GM23248 (cell line): ENCODE measurements around the gene YIPF4. TPM values are rescaled to one million over a fixed set of nuclear protein-coding genes. Genes with fewer than 3 reads are reported as not detected.
"Not testable (repeated sequence)": the region's sequence is repeated elsewhere in the genome, so short reads cannot be mapped to it uniquely, and the experiment has no call there.

Experiments used
- DNase-seq: peaks from one replicate; pipeline ENCODE4 v3.0.0-alpha.2; 2015
- H2AFZ ChIP-seq: fragments of 200-600 bp; sonication (generic); 2 replicates; pipeline ENCODE4 v1.6.1; 2016; ENCODE audit warnings: antibody characterized with exemption
- H3F3A ChIP-seq: fragments of 200-600 bp; sonication (generic); 2 replicates; pipeline ENCODE4 v1.6.1; 2016; ENCODE audit warnings: mild to moderate bottlenecking, antibody characterized with exemption, mixed run types; ENCODE audit not compliant: insufficient read depth
- H3K27ac ChIP-seq: fragments of 200-600 bp; sonication (generic); 2 replicates; pipeline ENCODE4 v1.5.1; 2016; ENCODE audit warnings: mild to moderate bottlenecking
- H3K27me3 ChIP-seq: fragments of 200-600 bp; sonication (generic); replicated peaks from 2 replicates; pipeline ENCODE4 v1.6.1; 2016; ENCODE audit warnings: mild to moderate bottlenecking; ENCODE audit not compliant: insufficient read depth
- H3K36me3 ChIP-seq: fragments of 200-600 bp; sonication (generic); 2 replicates; pipeline ENCODE4 v1.6.1; 2016; ENCODE audit warnings: low read depth, mild to moderate bottlenecking
- H3K4me1 ChIP-seq: fragments of 200-600 bp; sonication (generic); 2 replicates; pipeline ENCODE4 v1.6.1; 2016; ENCODE audit warnings: mild to moderate bottlenecking; ENCODE audit not compliant: insufficient read depth
- H3K4me2 ChIP-seq: fragments of 200-600 bp; sonication (generic); one replicate; pipeline ENCODE4 v1.6.1; 2016; ENCODE audit warnings: mild to moderate bottlenecking; ENCODE audit not compliant: unreplicated experiment
- H3K4me3 ChIP-seq: fragments of 200-600 bp; sonication (generic); 2 replicates; pipeline ENCODE4 v1.5.1; 2016; ENCODE audit warnings: mild to moderate bottlenecking
- H3K79me2 ChIP-seq: fragments of 200-600 bp; sonication (generic); 2 replicates; pipeline ENCODE4 v1.6.1; 2016; ENCODE audit warnings: mild to moderate bottlenecking; ENCODE audit not compliant: insufficient read depth
- H3K9ac ChIP-seq: fragments of 200-600 bp; sonication (generic); 2 replicates; pipeline ENCODE4 v1.6.1; 2016; ENCODE audit warnings: mild to moderate bottlenecking
- H3K9me2 ChIP-seq: fragments of 200-600 bp; sonication (generic); 2 replicates; pipeline ENCODE4 v1.6.1; 2016; ENCODE audit warnings: mixed run types, mild to moderate bottlenecking, moderate library complexity; ENCODE audit not compliant: insufficient read depth
- H3K9me3 ChIP-seq: fragments of 200-600 bp; sonication (generic); one replicate; pipeline ENCODE4 v1.6.1; 2017; ENCODE audit warnings: low read depth
- H4K20me1 ChIP-seq: fragments of 200-600 bp; sonication (generic); 2 replicates; pipeline ENCODE4 v1.6.0; 2016; ENCODE audit not compliant: insufficient read depth
- EZH2 ChIP-seq: fragments of 200-600 bp; sonication (generic); IDR thresholded peaks from 2 replicates; pipeline ENCODE4 v1.6.1; 2018; ENCODE audit warnings: antibody characterized with exemption, mild to moderate bottlenecking; ENCODE audit not compliant: insufficient read depth, poor library complexity, severe bottlenecking
- EZH2phosphoT487 ChIP-seq: fragments of 200-600 bp; sonication (generic); IDR thresholded peaks from 2 replicates; pipeline ENCODE4 v1.6.1; 2018; ENCODE audit warnings: antibody characterized with exemption, moderate library complexity, mild to moderate bottlenecking, low read depth; ENCODE audit not compliant: insufficient read depth
- WGBS, 2 experiments: methylation state at CpG; one replicate each; pipeline ENCODE4 v1.1.6; 2015 to 2017; ENCODE audit warnings: low lambda C conversion rate in 2 of 2, low coverage in 1 of 2; ENCODE audit errors: missing lambda C conversion rate in 2 of 2; 5-methylcytosine and 5-hydroxymethylcytosine counted together
- in situ Hi-C: fragments of 300-500 bp; cut with MboI; formaldehyde crosslinking; loops from 2 replicates; pipeline ENCODE4 v1.15.0; 2020
- polyA plus RNA-seq: library from polyadenylated mRNA; unstranded; fragments of >200 nt; fragmentation: Nextera tagmentation; extraction: Ambion mirVana; gene quantifications from 2 replicates; pipeline ENCODE4 v1.2.1, GENCODE V29; 2016
- total RNA-seq: library from RNA; depleted of rRNA; stranded (reverse); fragments of >200 nt; shearing (Covaris generic); gene quantifications from 2 replicates; pipeline ENCODE4 v1.2.3, GENCODE V29; 2014

The YIPF4 gene
- total and polyA plus RNA-seq, 2 experiments from 2014 or later: 55.6 to 94.7 TPM

- Histone ChIP-seq H3F3A (peaks cover 29% of the 10 kb centered on the region), H3K79me2 (peaks cover 52% of the 10 kb centered on the region), H3K36me3 (no peaks in the 10 kb centered on the region), H3K4me3 (peak overlapping the region; percentile 82), H3K27me3 (no peaks in the 10 kb centered on the region), H3K9me2 (no peaks in the 10 kb centered on the region), H4K20me1 (peaks cover 16% of the 10 kb centered on the region; the same call in 1 of the 2 replicates), H3K27ac (peak overlapping the region; percentile 87), H3K9me3 (no peaks in the 10 kb centered on the region), H3K4me2 (peak overlapping the region; percentile 98), H3K9ac (peak overlapping the region; percentile 93), H2AFZ (peak overlapping the region; percentile 85), H3K4me1 (peaks cover 36% of the 10 kb centered on the region)
- in situ Hi-C loops: no loop called here
- DNase-seq: peak; percentile 63
- WGBS, 2 experiments: 0% methylated on average over 46 to 58 of the region's 65 CpGs
- TF ChIP-seq EZH2phosphoT487: no peak
- no peak for TF ChIP-seq EZH2
Measured at GRCh38 chr2:32357318-32358110, 79.8 kb downstream of the YIPF4 start.

GRCh38 chr2:32358111-32358482 is 80.4 kb downstream of the YIPF4 start:
- Histone ChIP-seq H3K27me3 (no peaks in the 10 kb centered on the region), H3K4me2 (peak overlapping the region; percentile 98), H3F3A (peaks cover 29% of the 10 kb centered on the region), H3K27ac (peak overlapping the region; percentile 87), H3K9me3 (no peaks in the 10 kb centered on the region), H4K20me1 (peaks cover 21% of the 10 kb centered on the region; the same call in 1 of the 2 replicates), H3K79me2 (peaks cover 58% of the 10 kb centered on the region), H3K4me3 (peak overlapping the region; percentile 82), H3K36me3 (no peaks in the 10 kb centered on the region), H3K9me2 (no peaks in the 10 kb centered on the region), H3K4me1 (peaks cover 36% of the 10 kb centered on the region), H2AFZ (peak overlapping the region; percentile 48; the same call in 1 of the 2 replicates), H3K9ac (peak overlapping the region; percentile 93)
- DNase-seq: peak; percentile 55
- TF ChIP-seq EZH2phosphoT487 (no peak), EZH2 (no peak)
- WGBS, 2 experiments: 4 to 6% methylated on average over 11 to 16 of the region's 16 CpGs
- in situ Hi-C loops: no loop called here

GRCh38 chr2:32360416-32360815 is 82.7 kb downstream of the YIPF4 start:
- H3K9ac ChIP-seq: no peak overlapping the region
- H3K27ac ChIP-seq: no peak overlapping the region
- H3F3A ChIP-seq: peaks cover 27% of the 10 kb centered on the region
- peak overlapping the region; percentile 98 for H3K4me2 ChIP-seq
- TF ChIP-seq EZH2: no peak
- no peak for TF ChIP-seq EZH2phosphoT487
- H3K36me3 ChIP-seq: no peaks in the 10 kb centered on the region
- H3K4me1 ChIP-seq: peaks cover 36% of the 10 kb centered on the region
- H3K79me2 ChIP-seq: peaks cover 81% of the 10 kb centered on the region
- H4K20me1 ChIP-seq: peaks cover 22% of the 10 kb centered on the region; the same call in 1 of the 2 replicates
- no peaks in the 10 kb centered on the region for H3K9me3 ChIP-seq
- 54 to 57% methylated on average over 4 of the region's 4 CpGs for WGBS, 2 experiments
- no peak overlapping the region for H2AFZ ChIP-seq
- in situ Hi-C loops: no loop called here
- H3K4me3 ChIP-seq: no peak overlapping the region
- H3K9me2 ChIP-seq: no peaks in the 10 kb centered on the region
- no peaks in the 10 kb centered on the region for H3K27me3 ChIP-seq
- DNase-seq: peak; percentile 58

GRCh38 chr2:32362997-32363396 is 85.3 kb downstream of the YIPF4 start:
- WGBS, 2 experiments: 92 to 96% methylated on average over 2 of the region's 2 CpGs
- Histone ChIP-seq H4K20me1 (peaks cover 35% of the 10 kb centered on the region; the same call in 1 of the 2 replicates), H3F3A (peaks cover 27% of the 10 kb centered on the region), H3K79me2 (peaks cover 100% of the 10 kb centered on the region), H3K4me1 (peaks cover 44% of the 10 kb centered on the region)
- H3K36me3 ChIP-seq, H3K9me2 ChIP-seq, H3K27ac ChIP-seq, DNase-seq, H3K9me3 ChIP-seq, H2AFZ ChIP-seq, H3K27me3 ChIP-seq, in situ Hi-C loops, H3K9ac ChIP-seq, H3K4me3 ChIP-seq, H3K4me2 ChIP-seq: not testable (repeated sequence)
